GM18517 (cell line): ENCODE measurements around the gene USP37.
A peak's percentile ranks its signal among the peaks of the same experiment; 100 is the strongest.

Source experiments
- ATAC-seq: cut with Tn5 transposase; IDR thresholded peaks from one replicate; pipeline ENCODE4 v1.9.1; 2021; ENCODE audit warnings: mild to moderate bottlenecking, moderate library complexity; ENCODE audit not compliant: unreplicated experiment

Gene USP37

GRCh38 chr2:218432676-218433365 is 135.3 kb downstream of the USP37 start:
- no peak for ATAC-seq

DNA sequence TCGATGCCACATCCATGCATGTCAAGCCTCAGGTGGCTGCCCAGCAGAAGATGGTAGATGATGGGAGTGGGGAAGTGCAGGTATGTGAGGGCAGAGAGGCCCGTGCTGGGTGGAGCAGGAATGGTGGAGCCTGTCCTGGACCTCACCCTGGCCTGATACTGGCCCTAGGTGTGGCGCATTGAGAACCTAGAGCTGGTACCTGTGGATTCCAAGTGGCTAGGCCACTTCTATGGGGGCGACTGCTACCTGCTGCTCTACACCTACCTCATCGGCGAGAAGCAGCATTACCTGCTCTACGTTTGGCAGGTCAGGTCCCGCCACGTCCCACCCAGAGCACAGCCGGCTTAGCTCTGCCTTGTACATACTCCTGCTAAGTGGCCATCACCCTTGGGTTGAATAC is 136.3 kb downstream of the USP37 start:
- ATAC-seq: no peak

- ATAC-seq: no peak
Measured at GRCh38 chr2:218430721-218431120, 137.4 kb downstream of the USP37 start.

- ATAC-seq: no peak
Measured at GRCh38 chr2:218429911-218430692, 138.0 kb downstream of the USP37 start.

- no peak for ATAC-seq
Measured at GRCh38 chr2:218428846-218429558, 139.1 kb downstream of the USP37 start.

DNA sequence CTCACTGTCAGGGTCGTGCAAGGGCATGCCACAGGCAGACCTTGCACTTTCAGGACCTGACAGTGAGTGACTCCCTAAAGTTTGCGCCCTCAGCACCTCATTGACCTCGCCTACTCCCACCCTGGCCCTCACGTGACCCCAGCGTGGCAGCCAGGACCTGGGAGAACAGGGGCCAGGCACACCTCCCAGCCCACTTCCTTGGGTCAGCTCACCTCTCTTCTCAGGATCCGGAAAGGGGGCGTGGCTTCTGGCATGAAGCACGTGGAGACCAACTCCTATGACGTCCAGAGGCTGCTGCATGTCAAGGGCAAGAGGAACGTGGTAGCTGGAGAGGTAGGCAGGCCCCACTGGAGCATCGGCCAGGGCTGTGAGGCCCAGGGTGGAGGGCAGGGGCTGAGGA is 140.4 kb downstream of the USP37 start:
- no peak for ATAC-seq

DNA sequence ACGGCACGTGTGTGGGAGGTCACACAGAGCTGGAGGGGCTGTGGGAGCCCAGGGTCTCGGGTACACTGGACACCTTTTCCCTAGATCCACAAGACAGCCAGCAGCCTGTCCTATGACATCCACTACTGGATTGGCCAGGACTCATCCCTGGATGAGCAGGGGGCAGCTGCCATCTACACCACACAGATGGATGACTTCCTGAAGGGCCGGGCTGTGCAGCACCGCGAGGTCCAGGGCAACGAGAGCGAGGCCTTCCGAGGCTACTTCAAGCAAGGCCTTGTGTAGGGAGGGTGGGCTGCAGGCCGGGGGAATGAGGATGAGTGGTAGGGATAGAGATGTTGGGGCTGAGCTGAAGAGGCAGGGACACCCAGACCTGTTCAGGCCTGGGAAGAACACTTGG is 142.6 kb downstream of the USP37 start:
- no peak for ATAC-seq

- no peak for ATAC-seq
Measured at GRCh38 chr2:218423584-218423983, 144.6 kb downstream of the USP37 start.

- no peak for ATAC-seq
Measured at GRCh38 chr2:218422403-218423086, 145.6 kb downstream of the USP37 start.

DNA sequence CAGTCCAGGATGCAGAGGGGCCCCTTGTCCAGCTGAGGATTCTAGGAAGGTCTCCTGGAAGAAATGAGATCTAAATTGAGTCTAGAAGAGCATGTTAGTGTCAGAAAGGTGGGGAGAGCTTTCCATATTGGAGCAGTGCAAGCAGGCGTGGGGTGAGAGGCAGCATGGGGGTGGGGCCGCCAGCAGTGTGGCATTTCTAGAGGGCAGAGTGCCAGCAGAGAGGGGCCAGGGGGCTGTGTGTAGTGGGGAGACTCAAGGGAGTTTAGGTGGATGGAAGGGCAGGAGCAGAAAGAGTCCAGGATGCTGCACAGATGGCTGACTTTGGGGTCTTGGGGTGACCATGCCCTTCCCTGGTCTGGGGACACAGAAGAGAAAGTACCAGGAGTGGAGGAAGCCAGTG is 147.1 kb downstream of the USP37 start:
- no peak for ATAC-seq

DNA sequence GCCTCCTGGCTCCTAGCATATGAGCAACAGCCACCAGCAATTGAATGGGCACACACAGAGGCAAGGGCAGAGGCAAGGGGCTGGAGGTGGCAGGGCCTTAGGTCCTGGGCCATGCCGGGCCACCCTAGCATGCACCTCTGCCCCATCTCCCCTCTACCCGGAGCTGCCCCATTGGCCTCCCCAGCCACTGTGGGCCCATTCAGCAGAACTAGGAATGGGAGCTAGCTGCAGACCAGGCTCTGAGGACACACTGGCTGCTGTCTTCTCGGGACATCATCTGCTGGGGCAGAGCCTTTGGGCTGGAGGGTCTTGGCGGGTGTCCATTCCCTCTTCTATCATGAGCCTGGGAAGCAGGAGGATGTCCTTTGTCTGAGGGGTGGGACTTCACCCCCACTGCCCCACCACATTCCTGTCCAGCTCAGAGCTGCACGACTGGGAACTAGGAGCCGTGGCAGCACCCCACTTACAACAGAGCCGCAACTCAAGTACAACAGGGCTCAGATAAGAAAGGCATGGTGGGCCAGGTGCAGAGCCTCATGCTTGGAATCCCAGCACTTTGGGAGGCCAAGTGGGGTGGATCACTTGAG is 148.4 kb downstream of the USP37 start:
- no peak for ATAC-seq

- no peak for ATAC-seq
Measured at GRCh38 chr2:218418717-218419458, 149.3 kb downstream of the USP37 start, which contains the start of gene VIL1. TSS of gene VIL1 (plus strand) at chr2:218419123. CDS start at chr2:218423779, 4,656 bp downstream.

- ATAC-seq: no peak
Measured at GRCh38 chr2:218418321-218418716, 149.8 kb downstream of the USP37 start.

DNA sequence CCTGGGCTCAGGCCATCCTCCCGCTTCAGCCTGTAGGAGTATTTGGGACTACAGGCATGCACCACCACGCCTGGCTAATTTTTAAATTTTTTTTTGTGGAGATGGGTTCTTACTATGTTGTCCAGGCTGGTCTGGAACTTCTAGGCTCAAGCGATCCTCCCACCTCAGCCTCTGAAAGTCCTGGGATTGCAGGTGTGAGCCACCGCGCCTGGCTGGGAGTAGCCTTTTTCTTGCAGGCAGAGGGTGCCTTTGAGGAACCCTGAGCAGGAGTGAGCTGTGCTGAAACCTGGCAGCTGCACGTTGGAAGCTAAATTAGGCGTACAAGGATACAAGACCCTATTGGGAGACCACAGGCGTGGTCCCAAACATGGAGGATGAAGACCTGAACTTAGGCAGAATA is 160.4 kb downstream of the USP37 start:
- no peak for ATAC-seq

- peak; percentile 13 for ATAC-seq
Measured at GRCh38 chr2:218406949-218407618, 161.1 kb downstream of the USP37 start.

GRCh38 chr2:218406209-218406948 is 161.8 kb downstream of the USP37 start:
- ATAC-seq: peak; percentile 72

GRCh38 chr2:218405746-218406208 is 162.4 kb downstream of the USP37 start:
- ATAC-seq: peak; percentile 25

DNA sequence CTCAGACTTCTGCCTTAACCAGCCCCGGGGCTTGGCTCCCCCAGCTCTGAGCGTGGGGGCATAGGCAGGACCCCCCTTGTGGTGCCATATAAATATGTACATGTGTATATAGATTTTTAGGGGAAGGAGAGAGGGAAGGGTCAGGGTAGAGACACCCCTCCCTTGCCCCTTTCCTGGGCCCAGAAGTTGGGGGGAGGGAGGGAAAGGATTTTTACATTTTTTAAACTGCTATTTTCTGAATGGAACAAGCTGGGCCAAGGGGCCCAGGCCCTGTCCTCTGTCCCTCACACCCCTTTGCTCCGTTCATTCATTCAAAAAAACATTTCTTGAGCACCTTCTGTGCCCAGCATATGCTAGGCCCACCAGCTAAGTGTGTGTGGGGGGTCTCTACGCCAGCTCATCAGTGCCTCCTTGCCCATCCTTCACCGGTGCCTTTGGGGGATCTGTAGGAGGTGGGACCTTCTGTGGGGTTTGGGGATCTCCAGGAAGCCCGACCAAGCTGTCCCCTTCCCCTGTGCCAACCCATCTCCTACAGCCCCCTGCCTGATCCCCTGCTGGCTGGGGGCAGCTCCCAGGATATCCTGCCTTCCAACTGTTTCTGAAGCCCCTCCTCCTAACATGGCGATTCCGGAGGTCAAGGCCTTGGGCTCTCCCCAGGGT is 162.9 kb downstream of the USP37 start:
- no peak for ATAC-seq
